A673 (cell line): Measurements from ENCODE around the gene ZNF678.

Source experiments
- EZH2 ChIP-seq: fragments of 200-600 bp; sonication (generic); IDR thresholded peaks from 2 replicates; pipeline ENCODE4 v1.6.1; 2017; ENCODE audit warnings: borderline replicate concordance, low read depth, mild to moderate bottlenecking, mixed read lengths, antibody characterized with exemption, low read length; ENCODE audit not compliant: poor library complexity, severe bottlenecking
- TF ChIP-seq, protein P1 (sequence below): fragments of 300-800, 200-600 bp; sonication (generic); conservative IDR thresholded peaks from 2 replicates; pipeline ENCODE4 v1.5.1; 2017; ENCODE audit warnings: low read depth, mild to moderate bottlenecking, antibody characterized with exemption, low read length, moderate library complexity, mixed read lengths

DNA sequence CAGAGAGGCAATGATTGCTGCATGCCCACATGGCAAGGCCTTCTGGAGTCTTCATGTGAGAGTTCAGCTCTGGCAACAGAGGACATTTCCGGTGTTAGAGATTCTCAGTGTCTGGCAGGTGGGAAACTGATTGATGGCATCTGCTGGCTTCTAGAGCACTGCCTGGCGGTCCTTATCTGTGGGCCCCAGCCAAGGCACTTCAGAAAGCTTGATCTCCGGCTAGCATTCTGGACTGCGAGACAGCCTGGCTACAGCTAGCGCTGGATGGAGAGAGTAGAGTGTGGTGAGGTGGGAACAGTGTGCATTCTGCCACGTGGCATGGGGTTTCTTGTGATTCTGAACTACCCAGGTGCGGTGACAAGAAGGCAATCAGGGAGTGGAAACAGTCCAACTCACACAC is 9.4 kb downstream of the ZNF678 start:
- TF ChIP-seq, protein P1, sequence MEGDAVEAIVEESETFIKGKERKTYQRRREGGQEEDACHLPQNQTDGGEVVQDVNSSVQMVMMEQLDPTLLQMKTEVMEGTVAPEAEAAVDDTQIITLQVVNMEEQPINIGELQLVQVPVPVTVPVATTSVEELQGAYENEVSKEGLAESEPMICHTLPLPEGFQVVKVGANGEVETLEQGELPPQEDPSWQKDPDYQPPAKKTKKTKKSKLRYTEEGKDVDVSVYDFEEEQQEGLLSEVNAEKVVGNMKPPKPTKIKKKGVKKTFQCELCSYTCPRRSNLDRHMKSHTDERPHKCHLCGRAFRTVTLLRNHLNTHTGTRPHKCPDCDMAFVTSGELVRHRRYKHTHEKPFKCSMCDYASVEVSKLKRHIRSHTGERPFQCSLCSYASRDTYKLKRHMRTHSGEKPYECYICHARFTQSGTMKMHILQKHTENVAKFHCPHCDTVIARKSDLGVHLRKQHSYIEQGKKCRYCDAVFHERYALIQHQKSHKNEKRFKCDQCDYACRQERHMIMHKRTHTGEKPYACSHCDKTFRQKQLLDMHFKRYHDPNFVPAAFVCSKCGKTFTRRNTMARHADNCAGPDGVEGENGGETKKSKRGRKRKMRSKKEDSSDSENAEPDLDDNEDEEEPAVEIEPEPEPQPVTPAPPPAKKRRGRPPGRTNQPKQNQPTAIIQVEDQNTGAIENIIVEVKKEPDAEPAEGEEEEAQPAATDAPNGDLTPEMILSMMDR = no peak
- TF ChIP-seq EZH2 = no peak
